ES-I3 (cell line): ENCODE results near the gene HSPB2.

Experiments used
- H3K36me3 ChIP-seq: 2 replicates; pipeline ENCODE4 v1.6.1; 2013; ENCODE audit warnings: mild to moderate bottlenecking, low read length, control low read depth, moderate library complexity; ENCODE audit not compliant: insufficient read depth
- H3K4me1 ChIP-seq: 2 replicates; pipeline ENCODE4 v1.6.1; 2013; ENCODE audit warnings: mild to moderate bottlenecking, control low read depth, low read length; ENCODE audit not compliant: insufficient read depth
- H3K9ac ChIP-seq: 2 replicates; pipeline ENCODE4 v1.6.1; 2013; ENCODE audit warnings: low read depth, mild to moderate bottlenecking, low read length, moderate library complexity
- H3K9me3 ChIP-seq: 2 replicates; pipeline ENCODE4 v1.6.1; 2013; ENCODE audit warnings: mild to moderate bottlenecking, low read length, moderate library complexity; ENCODE audit not compliant: control insufficient read depth, insufficient read depth

The HSPB2 gene

GRCh38 chr11:111938687-111939160 lies 26.2 kb downstream of the HSPB2 start:
- no peaks in the 10 kb centered on the region for H3K9me3 ChIP-seq
- peaks cover 31% of the 10 kb centered on the region for H3K4me1 ChIP-seq
- no peak overlapping the region for H3K9ac ChIP-seq
- no peaks in the 10 kb centered on the region for H3K36me3 ChIP-seq

- Histone ChIP-seq H3K4me1 (peaks cover 27% of the 10 kb centered on the region), H3K9ac (no peak overlapping the region), H3K9me3 (no peaks in the 10 kb centered on the region), H3K36me3 (no peaks in the 10 kb centered on the region)
Observed at GRCh38 chr11:111939836-111940604, 27.5 kb downstream of the HSPB2 start.

- H3K4me1 ChIP-seq: peaks cover 23% of the 10 kb centered on the region
- H3K9me3 ChIP-seq: no peaks in the 10 kb centered on the region
Observed at GRCh38 chr11:111941963-111942362, 29.4 kb downstream of the HSPB2 start.

GRCh38 chr11:111942829-111943228 lies 30.3 kb downstream of the HSPB2 start:
- Histone ChIP-seq H3K9me3 (no peaks in the 10 kb centered on the region), H3K36me3 (no peaks in the 10 kb centered on the region), H3K4me1 (peaks cover 19% of the 10 kb centered on the region), H3K9ac (no peak overlapping the region)

More at GRCh38 chr11:111941963-111942362, 29.4 kb downstream of the HSPB2 start:
- no peak overlapping the region for H3K9ac ChIP-seq
- no peaks in the 10 kb centered on the region for H3K36me3 ChIP-seq

- H3K36me3 ChIP-seq: no peaks in the 10 kb centered on the region
- peaks cover 7% of the 10 kb centered on the region for H3K4me1 ChIP-seq
- H3K9ac ChIP-seq: no peak overlapping the region
- no peaks in the 10 kb centered on the region for H3K9me3 ChIP-seq
Observed at GRCh38 chr11:111944139-111944538, 31.6 kb downstream of the HSPB2 start.

- H3K9me3 ChIP-seq: no peaks in the 10 kb centered on the region
- H3K36me3 ChIP-seq: no peaks in the 10 kb centered on the region
- H3K9ac ChIP-seq: no peak overlapping the region
- H3K4me1 ChIP-seq: peaks cover 5% of the 10 kb centered on the region
Observed at GRCh38 chr11:111944651-111945051, 32.1 kb downstream of the HSPB2 start.

- no peaks in the 10 kb centered on the region for H3K36me3 ChIP-seq
- H3K4me1 ChIP-seq: peaks cover 5% of the 10 kb centered on the region; the same call in 1 of the 2 replicates
- no peaks in the 10 kb centered on the region for H3K9me3 ChIP-seq
- H3K9ac ChIP-seq: no peak overlapping the region
Observed at GRCh38 chr11:111945198-111945597, 32.7 kb downstream of the HSPB2 start.

GRCh38 chr11:111946499-111946898 lies 34.0 kb downstream of the HSPB2 start:
- Histone ChIP-seq H3K9me3 (no peaks in the 10 kb centered on the region), H3K9ac (no peak overlapping the region), H3K4me1 (peaks cover 5% of the 10 kb centered on the region; the same call in 1 of the 2 replicates), H3K36me3 (no peaks in the 10 kb centered on the region)

GRCh38 chr11:111947143-111947542 lies 34.6 kb downstream of the HSPB2 start:
- Histone ChIP-seq H3K36me3 (no peaks in the 10 kb centered on the region), H3K4me1 (peaks cover 5% of the 10 kb centered on the region; the same call in 1 of the 2 replicates), H3K9me3 (peaks cover 1% of the 10 kb centered on the region; the same call in 1 of the 2 replicates), H3K9ac (no peak overlapping the region)

GRCh38 chr11:111949519-111950426 lies 37.2 kb downstream of the HSPB2 start:
- H3K9ac ChIP-seq: no peak overlapping the region
- peaks cover 5% of the 10 kb centered on the region; the same call in 1 of the 2 replicates for H3K4me1 ChIP-seq
- H3K9me3 ChIP-seq: peaks cover 4% of the 10 kb centered on the region; the same call in 1 of the 2 replicates
- no peaks in the 10 kb centered on the region for H3K36me3 ChIP-seq

- Histone ChIP-seq H3K4me1 (peaks cover 3% of the 10 kb centered on the region; the same call in 1 of the 2 replicates), H3K9ac (no peak overlapping the region), H3K9me3 (peaks cover 4% of the 10 kb centered on the region; the same call in 1 of the 2 replicates), H3K36me3 (no peaks in the 10 kb centered on the region)
Observed at GRCh38 chr11:111951565-111951964, 39.0 kb downstream of the HSPB2 start.

- Histone ChIP-seq H3K9me3 (peaks cover 4% of the 10 kb centered on the region; the same call in 1 of the 2 replicates), H3K9ac (no peak overlapping the region), H3K4me1 (no peaks in the 10 kb centered on the region), H3K36me3 (no peaks in the 10 kb centered on the region)
Observed at GRCh38 chr11:111954154-111954553, 41.6 kb downstream of the HSPB2 start.

- Histone ChIP-seq H3K36me3 (no peaks in the 10 kb centered on the region), H3K4me1 (peaks cover 12% of the 10 kb centered on the region), H3K9me3 (no peaks in the 10 kb centered on the region), H3K9ac (no peak overlapping the region)
Observed at GRCh38 chr11:111957663-111958444, 45.3 kb downstream of the HSPB2 start.

GRCh38 chr11:111960916-111961315 lies 48.4 kb downstream of the HSPB2 start:
- H3K9ac ChIP-seq: no peak overlapping the region
- H3K4me1 ChIP-seq: peaks cover 12% of the 10 kb centered on the region
- no peaks in the 10 kb centered on the region for H3K36me3 ChIP-seq
- H3K9me3 ChIP-seq: no peaks in the 10 kb centered on the region
